HCT116 (cell line): ENCODE data around the gene XDH. TPM values are rescaled to one million over a fixed set of nuclear protein-coding genes. Genes with fewer than 3 reads are reported as not detected.

Experiments used
- ATAC-seq: fragments of 200-7000 bp; cut with Tn5 transposase; 2 replicates; pipeline ENCODE4 v1.9.1; 2020; ENCODE audit warnings: mild to moderate bottlenecking, moderate library complexity
- BruUV-seq: library from RNA; stranded (reverse); fragments of 400-500 nt; replicated peaks from 2 replicates; lab custom pipeline; 2021; lab: Mats Ljungman, UMichigan
- CTCF ChIA-PET: fragments of 300-600 bp; sonication (Branson Sonifier 250); formaldehyde crosslinking; loops from one replicate; lab custom pipeline; 2021; ENCODE audit warnings: antibody characterized with exemption; lab: Charles Lee
- POLR2A ChIA-PET: fragments of 300-600, 350-600 bp; sonication (Branson Sonifier 250); formaldehyde crosslinking; loops from one replicate; lab custom pipeline; 2021; ENCODE audit warnings: antibody characterized with exemption; lab: Charles Lee
- RAD21 ChIA-PET, 2 experiments: fragments of 300-600 bp; sonication (Branson Sonifier 250); formaldehyde crosslinking; loops; one replicate each; lab custom pipeline; 2023; ENCODE audit warnings: low total read pairs in 2 of 2; ENCODE audit not compliant: uncharacterized antibody in 2 of 2, unreplicated experiment in 2 of 2, low non-redundant PET in 1 of 2; lab: Charles Lee
- DNase-seq: peaks from one replicate; pipeline ENCODE4 v3.0.0-alpha.2; 2010; ENCODE audit warnings: low read depth, low spot score
- H2AFZ ChIP-seq: fragments of 200-600 bp; shearing (Covaris generic), sonication (generic); 2 replicates; pipeline ENCODE4 v1.6.1; 2017; ENCODE audit warnings: low read depth, mixed run types, mixed read lengths, antibody characterized with exemption, low read length; ENCODE audit not compliant: poor library complexity, severe bottlenecking
- H3K27ac ChIP-seq: 2 replicates; pipeline ENCODE4 v1.5.1; 2012; ENCODE audit warnings: low read depth, low read length
- H3K27me3 ChIP-seq: fragments of 200-600 bp; sonication (generic); 2 replicates; pipeline ENCODE4 v1.6.1; 2016; ENCODE audit warnings: mixed run types, low read length, mixed read lengths; ENCODE audit not compliant: insufficient read depth
- H3K36me3 ChIP-seq, 2 experiments: fragments of 200-500 bp in 1 of 2; fragments of 200-600 bp in 1 of 2; sonication (Bioruptor generic) in 1 of 2; sonication (generic) in 1 of 2; 2 replicates each; pipeline versions ENCODE4 v1.5.1 to v1.6.1; 2014 to 2016; ENCODE audit warnings: low read length in 2 of 2, inconsistent platforms in 1 of 2, mixed read lengths in 1 of 2, mixed run types in 1 of 2; ENCODE audit not compliant: insufficient read depth in 2 of 2, control insufficient read depth in 1 of 2
- H3K4me1 ChIP-seq, 2 experiments: fragments of 200-600 bp in 1 of 2; sonication (generic) in 1 of 2; 2 replicates each; pipeline versions ENCODE4 v1.5.1 to v1.6.1; 2012 to 2017; ENCODE audit warnings: low read length in 2 of 2, inconsistent platforms in 1 of 2, mild to moderate bottlenecking in 1 of 2, mixed read lengths in 1 of 2, mixed run types in 1 of 2, moderate library complexity in 1 of 2; ENCODE audit not compliant: insufficient read depth in 2 of 2, control insufficient read depth in 1 of 2
- H3K4me2 ChIP-seq: fragments of 200-600 bp; sonication (generic); 2 replicates; pipeline ENCODE4 v1.6.1; 2017; ENCODE audit warnings: mixed run types, low read length, mixed read lengths
- H3K4me3 ChIP-seq, 2 experiments: fragments of 200-600 bp in 1 of 2; sonication (generic) in 1 of 2; replicated peaks in 1 of 2; 2 replicates each; pipeline ENCODE4 v1.5.1; 2011 to 2016; ENCODE audit warnings: low read length in 2 of 2, control low read depth in 1 of 2, low read depth in 1 of 2, mild to moderate bottlenecking in 1 of 2, mixed read lengths in 1 of 2, mixed run types in 1 of 2
- H3K79me2 ChIP-seq: fragments of 200-600 bp; sonication (generic); 2 replicates; pipeline ENCODE4 v1.6.1; 2017; ENCODE audit warnings: mild to moderate bottlenecking, mixed run types, low read length, moderate library complexity, mixed read lengths; ENCODE audit not compliant: insufficient read depth
- H3K9ac ChIP-seq: fragments of 200-600 bp; sonication (generic); 2 replicates; pipeline ENCODE4 v1.6.1; 2016; ENCODE audit warnings: low read length, mixed read lengths
- H3K9me2 ChIP-seq: fragments of 200-600 bp; sonication (generic), shearing (Covaris generic); 2 replicates; pipeline ENCODE4 v1.6.1; 2017; ENCODE audit warnings: mixed run types, mild to moderate bottlenecking, moderate library complexity; ENCODE audit not compliant: insufficient read depth
- H3K9me3 ChIP-seq, 2 experiments: fragments of 200-500 bp in 1 of 2; fragments of 200-600 bp in 1 of 2; sonication (Bioruptor generic) in 1 of 2; sonication (generic) in 1 of 2; 2 replicates each; pipeline ENCODE4 v1.6.1; 2014 to 2017; ENCODE audit warnings: low read length in 2 of 2, mixed read lengths in 2 of 2, inconsistent platforms in 1 of 2, low read depth in 1 of 2, mild to moderate bottlenecking in 1 of 2, mixed run types in 1 of 2, moderate library complexity in 1 of 2; ENCODE audit not compliant: control insufficient read depth in 1 of 2, insufficient read depth in 1 of 2
- H4K20me1 ChIP-seq: fragments of 200-600 bp; sonication (generic), shearing (Covaris generic); 2 replicates; pipeline ENCODE4 v1.6.1; 2017; ENCODE audit warnings: mixed run types, mild to moderate bottlenecking, moderate library complexity; ENCODE audit not compliant: insufficient read depth
- EGR1 ChIP-seq: IDR thresholded peaks from 2 replicates; pipeline ENCODE4 v1.6.1; 2012; ENCODE audit warnings: low read depth
- JUND ChIP-seq: IDR thresholded peaks from 2 replicates; pipeline ENCODE4 v1.6.1; 2012
- POLR2A ChIP-seq: IDR thresholded peaks from 2 replicates; pipeline ENCODE4 v1.7.0; 2011; ENCODE audit warnings: borderline replicate concordance; ENCODE audit not compliant: insufficient read depth, insufficient read length; ENCODE audit errors: extremely low read depth
- POLR2AphosphoS5 ChIP-seq: IDR thresholded peaks from 2 replicates; pipeline ENCODE4 v1.6.1; 2011; ENCODE audit warnings: mild to moderate bottlenecking, low read depth, low read length, moderate library complexity
- RAD21 ChIP-seq: IDR thresholded peaks from 2 replicates; pipeline ENCODE4 v1.6.1; 2012; ENCODE audit warnings: low read depth, mild to moderate bottlenecking
- SIN3A ChIP-seq: IDR thresholded peaks from 2 replicates; pipeline ENCODE4 v1.6.1; 2012; ENCODE audit warnings: low read depth
- SP1 ChIP-seq: IDR thresholded peaks from 2 replicates; pipeline ENCODE4 v1.6.1; 2012; ENCODE audit warnings: low read depth
- SRF ChIP-seq: IDR thresholded peaks from 2 replicates; pipeline ENCODE4 v1.6.1; 2012; ENCODE audit warnings: low read depth
- YY1 ChIP-seq: IDR thresholded peaks from 2 replicates; pipeline ENCODE4 v1.6.1; 2011; ENCODE audit warnings: low read length, low read depth, moderate library complexity, mild to moderate bottlenecking; ENCODE audit not compliant: insufficient replicate concordance; ENCODE audit errors: extremely low read depth
- ZFX ChIP-seq: fragments of 450-650 bp; IDR thresholded peaks from 2 replicates; pipeline ENCODE4 v1.6.1; 2017
- ZNF274 ChIP-seq: fragments of 200-500 bp; sonication (Bioruptor generic); IDR thresholded peaks from 2 replicates; pipeline ENCODE4 v1.6.1; 2014; ENCODE audit warnings: mild to moderate bottlenecking, low read depth, low read length, inconsistent platforms
- intact Hi-C: fragments of 100-400 bp; cut with micrococcal nuclease; formaldehyde crosslinking; loops from 2 replicates; pipeline ENCODE4 v1.10.0; 2022
- total RNA-seq: library from RNA; stranded (reverse); gene quantifications from one replicate; pipeline ENCODE4 v1.2.1, GENCODE V29; 2021; ENCODE audit not compliant: unreplicated experiment
- TF ChIP-seq, protein P1 (sequence below): IDR thresholded peaks from 2 replicates; pipeline ENCODE4 v1.6.1; 2011; ENCODE audit warnings: mild to moderate bottlenecking, low read length, moderate library complexity; ENCODE audit not compliant: insufficient replicate concordance; ENCODE audit errors: extremely low read depth
- TF ChIP-seq, protein P2 (sequence below): IDR thresholded peaks from 2 replicates; pipeline ENCODE4 v1.6.1; 2012; ENCODE audit warnings: low read depth
- TF ChIP-seq, protein P3 (sequence below), 3 experiments: fragments of 200-600 bp in 1 of 3; sonication (generic) in 1 of 3; IDR thresholded peaks in 2 of 3; conservative IDR thresholded peaks in 1 of 3; 2 replicates each; pipeline ENCODE4 v1.5.1; 2012 to 2017; ENCODE audit warnings: low read depth in 2 of 3, low read length in 2 of 3, antibody characterized with exemption in 1 of 3, borderline replicate concordance in 1 of 3, control low read depth in 1 of 3, mild to moderate bottlenecking in 1 of 3, mixed read lengths in 1 of 3, mixed run types in 1 of 3, moderate library complexity in 1 of 3; ENCODE audit not compliant: insufficient read depth in 1 of 3
- TF ChIP-seq, protein P4 (sequence below): IDR thresholded peaks from 2 replicates; pipeline ENCODE4 v1.6.1; 2012

XDH gene
- total RNA-seq, 1 experiment from 2014 or later: 0.15 TPM

DNA sequence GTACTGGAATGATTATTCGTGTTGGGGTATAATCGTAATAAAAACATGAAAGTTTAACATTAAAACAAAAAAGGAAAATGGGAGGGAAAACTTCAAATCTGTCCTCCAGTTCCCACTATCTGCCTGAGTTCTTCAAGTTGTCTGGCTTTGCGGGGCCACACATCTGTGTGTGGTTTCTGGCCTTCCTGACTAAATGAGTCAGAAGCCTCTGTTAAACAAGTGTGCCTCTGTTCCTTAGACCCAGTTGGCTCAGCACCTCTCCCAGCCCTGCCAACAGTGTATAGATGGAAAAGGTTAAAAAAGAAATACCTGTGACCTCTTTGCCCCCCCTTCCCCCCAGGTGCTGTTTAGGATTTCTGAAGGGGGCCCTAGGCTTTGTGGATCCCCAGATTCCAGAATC is 30.2 kb downstream of the XDH start (continued):
- TF ChIP-seq, protein P1, sequence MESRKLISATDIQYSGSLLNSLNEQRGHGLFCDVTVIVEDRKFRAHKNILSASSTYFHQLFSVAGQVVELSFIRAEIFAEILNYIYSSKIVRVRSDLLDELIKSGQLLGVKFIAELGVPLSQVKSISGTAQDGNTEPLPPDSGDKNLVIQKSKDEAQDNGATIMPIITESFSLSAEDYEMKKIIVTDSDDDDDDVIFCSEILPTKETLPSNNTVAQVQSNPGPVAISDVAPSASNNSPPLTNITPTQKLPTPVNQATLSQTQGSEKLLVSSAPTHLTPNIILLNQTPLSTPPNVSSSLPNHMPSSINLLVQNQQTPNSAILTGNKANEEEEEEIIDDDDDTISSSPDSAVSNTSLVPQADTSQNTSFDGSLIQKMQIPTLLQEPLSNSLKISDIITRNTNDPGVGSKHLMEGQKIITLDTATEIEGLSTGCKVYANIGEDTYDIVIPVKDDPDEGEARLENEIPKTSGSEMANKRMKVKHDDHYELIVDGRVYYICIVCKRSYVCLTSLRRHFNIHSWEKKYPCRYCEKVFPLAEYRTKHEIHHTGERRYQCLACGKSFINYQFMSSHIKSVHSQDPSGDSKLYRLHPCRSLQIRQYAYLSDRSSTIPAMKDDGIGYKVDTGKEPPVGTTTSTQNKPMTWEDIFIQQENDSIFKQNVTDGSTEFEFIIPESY: no peak

DNA sequence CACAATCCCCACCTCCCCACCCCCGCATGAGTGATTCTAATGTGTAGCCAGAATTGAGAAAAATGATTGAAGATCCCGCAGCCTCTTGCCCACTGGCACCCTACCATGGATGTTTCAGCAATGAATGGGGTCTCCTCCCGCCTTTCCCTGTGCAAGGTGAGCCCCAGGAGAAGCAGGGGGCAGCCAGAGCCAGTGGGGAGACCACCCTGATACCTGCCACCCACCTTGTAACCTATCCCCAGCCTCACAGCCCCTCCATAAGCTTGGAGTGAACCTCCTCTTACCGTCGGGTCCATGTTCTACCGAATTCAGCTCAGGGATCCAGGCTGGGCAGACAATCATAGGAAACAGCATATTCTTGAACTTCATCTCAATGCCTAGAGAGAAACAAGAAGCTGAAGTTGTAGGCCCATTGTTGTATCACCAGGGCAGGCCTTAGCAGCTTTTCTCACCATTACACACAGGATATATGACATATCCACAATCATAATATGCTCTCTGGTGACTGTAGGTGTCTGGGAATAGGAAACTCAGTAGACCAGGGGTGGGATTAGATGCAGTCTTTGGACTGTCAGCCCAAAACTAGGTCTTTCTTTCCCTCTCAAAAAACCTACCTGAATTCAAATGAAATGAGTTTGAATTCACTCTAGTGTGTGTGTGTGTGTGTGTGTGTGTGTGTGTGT is 30.9 kb downstream of the XDH start:
- CTCF ChIA-PET: no interaction called here
- H3K27me3 ChIP-seq: no peaks in the 10 kb centered on the region; the same call in 1 of the 2 replicates
- no peaks in the 10 kb centered on the region for H4K20me1 ChIP-seq
- DNase-seq (no peak), ATAC-seq (no peak)
- no peak overlapping the region for H3K27ac ChIP-seq
- peak overlapping the region; percentile 47; the same call in 1 of the 2 replicates for H3K4me2 ChIP-seq
- H3K9me2 ChIP-seq: no peaks in the 10 kb centered on the region
- no peak overlapping the region for H3K4me3 ChIP-seq
- peaks cover 2 to 28% of the 10 kb centered on the region in 2 experiments; a peak in 3 of 4 replicates for H3K4me1 ChIP-seq
- no peaks in the 10 kb centered on the region for H3K36me3 ChIP-seq
- no TSS peak for BruUV-seq
- RAD21 ChIA-PET: no interaction called here
- H3K79me2 ChIP-seq: no peaks in the 10 kb centered on the region
- no peaks in the 10 kb centered on the region for H3K9me3 ChIP-seq
- POLR2A ChIA-PET: no interaction called here
- intact Hi-C loops: no loop called here
- no peak overlapping the region for H2AFZ ChIP-seq
- no peak overlapping the region for H3K9ac ChIP-seq
- TF ChIP-seq JUND (no peak), YY1 (no peak), ZNF274 (no peak), POLR2AphosphoS5 (no peak), SIN3A (no peak), EGR1 (no peak), ZFX (no peak), RAD21 (no peak), POLR2A (no peak), SP1 (no peak), SRF (no peak)
- TF ChIP-seq, protein P2, sequence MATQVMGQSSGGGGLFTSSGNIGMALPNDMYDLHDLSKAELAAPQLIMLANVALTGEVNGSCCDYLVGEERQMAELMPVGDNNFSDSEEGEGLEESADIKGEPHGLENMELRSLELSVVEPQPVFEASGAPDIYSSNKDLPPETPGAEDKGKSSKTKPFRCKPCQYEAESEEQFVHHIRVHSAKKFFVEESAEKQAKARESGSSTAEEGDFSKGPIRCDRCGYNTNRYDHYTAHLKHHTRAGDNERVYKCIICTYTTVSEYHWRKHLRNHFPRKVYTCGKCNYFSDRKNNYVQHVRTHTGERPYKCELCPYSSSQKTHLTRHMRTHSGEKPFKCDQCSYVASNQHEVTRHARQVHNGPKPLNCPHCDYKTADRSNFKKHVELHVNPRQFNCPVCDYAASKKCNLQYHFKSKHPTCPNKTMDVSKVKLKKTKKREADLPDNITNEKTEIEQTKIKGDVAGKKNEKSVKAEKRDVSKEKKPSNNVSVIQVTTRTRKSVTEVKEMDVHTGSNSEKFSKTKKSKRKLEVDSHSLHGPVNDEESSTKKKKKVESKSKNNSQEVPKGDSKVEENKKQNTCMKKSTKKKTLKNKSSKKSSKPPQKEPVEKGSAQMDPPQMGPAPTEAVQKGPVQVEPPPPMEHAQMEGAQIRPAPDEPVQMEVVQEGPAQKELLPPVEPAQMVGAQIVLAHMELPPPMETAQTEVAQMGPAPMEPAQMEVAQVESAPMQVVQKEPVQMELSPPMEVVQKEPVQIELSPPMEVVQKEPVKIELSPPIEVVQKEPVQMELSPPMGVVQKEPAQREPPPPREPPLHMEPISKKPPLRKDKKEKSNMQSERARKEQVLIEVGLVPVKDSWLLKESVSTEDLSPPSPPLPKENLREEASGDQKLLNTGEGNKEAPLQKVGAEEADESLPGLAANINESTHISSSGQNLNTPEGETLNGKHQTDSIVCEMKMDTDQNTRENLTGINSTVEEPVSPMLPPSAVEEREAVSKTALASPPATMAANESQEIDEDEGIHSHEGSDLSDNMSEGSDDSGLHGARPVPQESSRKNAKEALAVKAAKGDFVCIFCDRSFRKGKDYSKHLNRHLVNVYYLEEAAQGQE: no peak
- TF ChIP-seq, protein P3, sequence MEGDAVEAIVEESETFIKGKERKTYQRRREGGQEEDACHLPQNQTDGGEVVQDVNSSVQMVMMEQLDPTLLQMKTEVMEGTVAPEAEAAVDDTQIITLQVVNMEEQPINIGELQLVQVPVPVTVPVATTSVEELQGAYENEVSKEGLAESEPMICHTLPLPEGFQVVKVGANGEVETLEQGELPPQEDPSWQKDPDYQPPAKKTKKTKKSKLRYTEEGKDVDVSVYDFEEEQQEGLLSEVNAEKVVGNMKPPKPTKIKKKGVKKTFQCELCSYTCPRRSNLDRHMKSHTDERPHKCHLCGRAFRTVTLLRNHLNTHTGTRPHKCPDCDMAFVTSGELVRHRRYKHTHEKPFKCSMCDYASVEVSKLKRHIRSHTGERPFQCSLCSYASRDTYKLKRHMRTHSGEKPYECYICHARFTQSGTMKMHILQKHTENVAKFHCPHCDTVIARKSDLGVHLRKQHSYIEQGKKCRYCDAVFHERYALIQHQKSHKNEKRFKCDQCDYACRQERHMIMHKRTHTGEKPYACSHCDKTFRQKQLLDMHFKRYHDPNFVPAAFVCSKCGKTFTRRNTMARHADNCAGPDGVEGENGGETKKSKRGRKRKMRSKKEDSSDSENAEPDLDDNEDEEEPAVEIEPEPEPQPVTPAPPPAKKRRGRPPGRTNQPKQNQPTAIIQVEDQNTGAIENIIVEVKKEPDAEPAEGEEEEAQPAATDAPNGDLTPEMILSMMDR (IDR thresholded peaks at IDR 0.05 in 2 of 3, conservative IDR thresholded peaks at IDR 0.05 in 1 of 3; ENCODE audit: borderline replicate concordance in 1 of 3, insufficient read depth in 1 of 3, low read depth in 2 of 3, low read length in 2 of 3): no peak
- TF ChIP-seq, protein P4, sequence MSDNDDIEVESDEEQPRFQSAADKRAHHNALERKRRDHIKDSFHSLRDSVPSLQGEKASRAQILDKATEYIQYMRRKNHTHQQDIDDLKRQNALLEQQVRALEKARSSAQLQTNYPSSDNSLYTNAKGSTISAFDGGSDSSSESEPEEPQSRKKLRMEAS: no peak
- TF ChIP-seq, protein P1: no peak
